ENCODE measurements around the gene ICA1L.

- TF ChIP-seq CTCF (conservative IDR thresholded peaks at IDR 0.05; ENCODE audit: low read depth, low read length) (no peak), EZH2 (IDR thresholded peaks at IDR 0.05; ENCODE audit: borderline replicate concordance, low read depth, low read length, poor library complexity, severe bottlenecking) (no peak)
Observed at GRCh38 chr2:202808754-202809153, 62.8 kb downstream of the ICA1L start.

Measured in A673 (cell line).